Posterior vena cava (tissue), 2 donors: ENCODE data around the gene GANAB. TPM values are rescaled to one million over a fixed set of nuclear protein-coding genes. Genes with fewer than 3 reads are reported as not detected.
"Not testable (repeated sequence)": the region's sequence is repeated elsewhere in the genome, so short reads cannot be mapped to it uniquely, and the experiment has no call there.

Experiments used
- DNase-seq: peaks from one replicate; pipeline ENCODE4 v3.0.0-alpha.2; 2020; ENCODE audit warnings: low spot score
- intact Hi-C, 2 donors: fragments of 100-400 bp; cut with DNase I; formaldehyde crosslinking; loops; one replicate each; pipeline versions ENCODE4 v1.14.1 to v1.14.2; 2022 to 2023
- total RNA-seq, 2 donors: library from RNA; stranded (reverse); fragmentation: NEBNext Ultra II Directional; extraction: Animal tissue kit (Norgen Biotek cat#: 25700); gene quantifications; one replicate each; pipeline ENCODE4 v1.2.1, GENCODE V29; 2021
- donor health status: DM: yes; HTN: yes; CAD: no.
- donor health status: DM: yes; HTN: yes; CAD: no.

Gene GANAB
- total RNA-seq, 2 donors from 2014 or later: 206 to 240 TPM

GRCh38 chr11:62581735-62582134 is 64.7 kb downstream of the GANAB start:
- DNase-seq, intact Hi-C loops: not testable (repeated sequence)

GRCh38 chr11:62580959-62581715 is 65.3 kb downstream of the GANAB start:
- DNase-seq: peak; percentile 61
- intact Hi-C loops: no loop called here

GRCh38 chr11:62579252-62579651 is 67.2 kb downstream of the GANAB start:
- DNase-seq: no peak
- intact Hi-C loops: no loop called here

- intact Hi-C loops: no loop called here
- DNase-seq: peak; percentile 70
Observed at GRCh38 chr11:62578541-62578940, 67.9 kb downstream of the GANAB start.

- peak; percentile 65 for DNase-seq
Observed at GRCh38 chr11:62577046-62577714, 69.2 kb downstream of the GANAB start.

GRCh38 chr11:62575837-62576236 is 70.6 kb downstream of the GANAB start:
- intact Hi-C loops: loop anchor here in 1 of 2 donors (2.0 kb wide), 1 partner anchor 15 kb away; the partner anchor contains the start of gene TUT1
- peak; percentile 78 for DNase-seq

More at GRCh38 chr11:62577046-62577714, 69.2 kb downstream of the GANAB start:
- intact Hi-C loops: no loop called here

- intact Hi-C loops: loop anchor here in 1 of 2 donors (2.0 kb wide), 1 partner anchor 16 kb away; the partner anchor contains the start of gene TUT1
- DNase-seq: peak; percentile 82
Observed at GRCh38 chr11:62575156-62575555, 71.3 kb downstream of the GANAB start.

Other genes with a start within 250 kb of the GANAB start
- gene SCGB1A1, start 227.6 kb downstream of the GANAB start, total RNA-seq: not detected
- gene AHNAK, start 99.8 kb downstream of the GANAB start, total RNA-seq: 100 to 1,000 TPM; 938 to 955 TPM
- gene EEF1G, start 72.7 kb downstream of the GANAB start, total RNA-seq: 100 to 1,000 TPM; 706 to 749 TPM
- 10 to 100 TPM; 10.7 to 14.1 TPM for gene TUT1, start 55.1 kb downstream of the GANAB start, total RNA-seq
- gene MTA2, start 44.7 kb downstream of the GANAB start, total RNA-seq: 10 to 100 TPM; 56.5 to 67.2 TPM
- 10 to 100 TPM; 58.7 to 63.8 TPM for gene EML3, start 33.8 kb downstream of the GANAB start, total RNA-seq
- gene ROM1, start 33.4 kb downstream of the GANAB start, total RNA-seq: 1 to 10 TPM; 7.1 to 9.7 TPM
- 10 to 100 TPM; 23.7 to 26.6 TPM for gene B3GAT3, start 24.6 kb downstream of the GANAB start, total RNA-seq
- gene INTS5, start 6.7 kb upstream of the GANAB start, total RNA-seq: 10 to 100 TPM; 10.6 to 10.9 TPM
- 10 to 100 TPM; 27.4 to 35.9 TPM for gene C11orf98, start 18.6 kb upstream of the GANAB start, total RNA-seq
- 10 to 100 TPM in 1 of 2 donors, 1 to 10 TPM in 1; 8.5 to 10.5 TPM for gene CSKMT, start 18.7 kb upstream of the GANAB start, total RNA-seq
- 1 to 10 TPM; 3.6 to 3.7 TPM for gene UQCC3, start 25.1 kb upstream of the GANAB start, total RNA-seq
- gene LBHD1, start 25.7 kb upstream of the GANAB start, total RNA-seq: 1 to 10 TPM; 3.7 to 5.1 TPM
- 10 to 100 TPM; 74.8 to 76.1 TPM for gene UBXN1, start 32.5 kb upstream of the GANAB start, total RNA-seq
- gene LRRN4CL, start 42.9 kb upstream of the GANAB start, total RNA-seq: 10 to 100 TPM; 13.9 to 14.8 TPM
- gene BSCL2, start 60.8 kb upstream of the GANAB start, total RNA-seq: 10 to 100 TPM; 30.6 to 54.8 TPM
- not detected for gene GNG3, start 61.1 kb upstream of the GANAB start, total RNA-seq
- gene HNRNPUL2, start 80.8 kb upstream of the GANAB start, total RNA-seq: 10 to 100 TPM; 45.5 to 45.9 TPM
- 10 to 100 TPM; 19.0 to 20.6 TPM for gene TTC9C, start 81.9 kb upstream of the GANAB start, total RNA-seq
- gene ZBTB3, start 107.5 kb upstream of the GANAB start, total RNA-seq: 10 to 100 TPM in 1 of 2 donors, 1 to 10 TPM in 1; 6.2 to 12.3 TPM
- 10 to 100 TPM; 39.7 to 50.9 TPM for gene POLR2G, start 115.0 kb upstream of the GANAB start, total RNA-seq
- 10 to 100 TPM; 11.3 to 12.9 TPM for gene TAF6L, start 124.8 kb upstream of the GANAB start, total RNA-seq
- 10 to 100 TPM; 23.7 to 33.0 TPM for gene TMEM179B, start 140.8 kb upstream of the GANAB start, total RNA-seq
- gene TMEM223, start 145.4 kb upstream of the GANAB start, total RNA-seq: 1 to 10 TPM; 8.9 to 10.0 TPM
- 10 to 100 TPM; 53.0 to 58.1 TPM for gene NXF1, start 158.8 kb upstream of the GANAB start, total RNA-seq
- 10 to 100 TPM; 32.8 to 34.0 TPM for gene STX5, start 185.4 kb upstream of the GANAB start, total RNA-seq
- not detected for gene TEX54, start 186.2 kb upstream of the GANAB start, total RNA-seq
- 10 to 100 TPM; 38.5 to 45.6 TPM for gene WDR74, start 193.0 kb upstream of the GANAB start, total RNA-seq
- gene SLC3A2, start 234.3 kb upstream of the GANAB start, total RNA-seq: 100 to 1,000 TPM in 1 of 2 donors, 10 to 100 TPM in 1; 89.4 to 114 TPM